AG09309 (cell line): ENCODE data around the gene SPTLC1.
A peak's percentile ranks its signal among the peaks of the same experiment; 100 is the strongest.

ENCODE experiments used
- DNase-seq: peaks from one replicate; pipeline ENCODE4 v3.0.0-alpha.2; 2010; ENCODE audit warnings: low read depth
- H3K4me3 ChIP-seq: 2 replicates; pipeline ENCODE4 v1.5.1; 2011; ENCODE audit warnings: mild to moderate bottlenecking, low read depth, low read length, moderate library complexity; ENCODE audit not compliant: control insufficient read depth
- CTCF ChIP-seq: IDR thresholded peaks from 2 replicates; pipeline ENCODE4 v1.5.1; 2011; ENCODE audit warnings: mild to moderate bottlenecking, low read depth, low read length, inconsistent platforms; ENCODE audit not compliant: insufficient read depth, control insufficient read depth; ENCODE audit errors: missing control alignments

The SPTLC1 gene

GRCh38 chr9:92100237-92100911 is 14.8 kb downstream of the SPTLC1 start:
- DNase-seq: peak; percentile 20
- H3K4me3 ChIP-seq: no peak overlapping the region
- no peak for TF ChIP-seq CTCF

GRCh38 chr9:92098638-92099037 is 16.6 kb downstream of the SPTLC1 start:
- TF ChIP-seq CTCF: no peak
- DNase-seq: no peak
- no peak overlapping the region for H3K4me3 ChIP-seq

- no peak for DNase-seq
- H3K4me3 ChIP-seq: no peak overlapping the region
- TF ChIP-seq CTCF: no peak
Measured at GRCh38 chr9:92097997-92098482, 17.2 kb downstream of the SPTLC1 start.

GRCh38 chr9:92095236-92095635 is 20.0 kb downstream of the SPTLC1 start:
- DNase-seq: no peak
- TF ChIP-seq CTCF: no peak
- H3K4me3 ChIP-seq: no peak overlapping the region

- H3K4me3 ChIP-seq: no peak overlapping the region
- DNase-seq: no peak
- TF ChIP-seq CTCF: no peak
Measured at GRCh38 chr9:92094655-92095054, 20.6 kb downstream of the SPTLC1 start.

- no peak overlapping the region for H3K4me3 ChIP-seq
- DNase-seq: no peak
- TF ChIP-seq CTCF: no peak
Measured at GRCh38 chr9:92077888-92078287, 37.3 kb downstream of the SPTLC1 start.
